SK-N-SH (cell line): ENCODE measurements around the gene USP34.

ENCODE experiments used
- GATA2 ChIP-seq: sonication (generic); formaldehyde crosslinking; IDR thresholded peaks from 2 replicates; pipeline ENCODE4 v1.5.0; 2020; ENCODE audit warnings: mild to moderate bottlenecking, missing genetic modification reagents
- POLR2AphosphoS5 ChIP-seq: IDR thresholded peaks from 2 replicates; pipeline ENCODE4 v1.6.1; 2012; ENCODE audit warnings: low read depth, low read length
- RXRA ChIP-seq: IDR thresholded peaks from 2 replicates; pipeline ENCODE4 v1.4.0; 2012; ENCODE audit warnings: low read depth, mild to moderate bottlenecking, borderline replicate concordance
- TF ChIP-seq, protein P1 (sequence below): fragments of 200-600 bp; sonication (generic); IDR thresholded peaks from 2 replicates; pipeline ENCODE4 v1.6.1; 2017; ENCODE audit warnings: antibody characterized with exemption, mild to moderate bottlenecking, moderate library complexity
- TF ChIP-seq, protein P2 (sequence below): IDR thresholded peaks from 2 replicates; pipeline ENCODE4; 2012

DNA sequence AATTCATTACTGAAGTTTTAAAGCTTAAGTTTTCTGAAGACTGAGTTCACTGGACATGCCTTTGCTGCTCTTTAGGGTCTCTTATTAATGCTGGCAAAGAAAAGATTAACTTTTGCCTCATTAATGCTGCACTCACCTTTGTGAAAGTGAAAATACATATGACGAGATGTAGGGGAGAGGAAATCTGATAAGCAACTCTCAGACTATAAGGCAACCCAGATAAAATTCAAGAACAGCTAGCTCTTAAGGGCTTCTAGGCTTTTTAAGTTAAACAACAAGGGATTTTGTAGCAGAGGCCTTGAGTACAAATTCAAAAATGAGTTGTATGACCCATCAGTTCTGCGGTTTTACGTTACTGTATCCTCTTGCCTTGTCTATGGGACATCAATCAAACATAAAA, 143.7 kb downstream of the USP34 start:
- TF ChIP-seq, protein P1, sequence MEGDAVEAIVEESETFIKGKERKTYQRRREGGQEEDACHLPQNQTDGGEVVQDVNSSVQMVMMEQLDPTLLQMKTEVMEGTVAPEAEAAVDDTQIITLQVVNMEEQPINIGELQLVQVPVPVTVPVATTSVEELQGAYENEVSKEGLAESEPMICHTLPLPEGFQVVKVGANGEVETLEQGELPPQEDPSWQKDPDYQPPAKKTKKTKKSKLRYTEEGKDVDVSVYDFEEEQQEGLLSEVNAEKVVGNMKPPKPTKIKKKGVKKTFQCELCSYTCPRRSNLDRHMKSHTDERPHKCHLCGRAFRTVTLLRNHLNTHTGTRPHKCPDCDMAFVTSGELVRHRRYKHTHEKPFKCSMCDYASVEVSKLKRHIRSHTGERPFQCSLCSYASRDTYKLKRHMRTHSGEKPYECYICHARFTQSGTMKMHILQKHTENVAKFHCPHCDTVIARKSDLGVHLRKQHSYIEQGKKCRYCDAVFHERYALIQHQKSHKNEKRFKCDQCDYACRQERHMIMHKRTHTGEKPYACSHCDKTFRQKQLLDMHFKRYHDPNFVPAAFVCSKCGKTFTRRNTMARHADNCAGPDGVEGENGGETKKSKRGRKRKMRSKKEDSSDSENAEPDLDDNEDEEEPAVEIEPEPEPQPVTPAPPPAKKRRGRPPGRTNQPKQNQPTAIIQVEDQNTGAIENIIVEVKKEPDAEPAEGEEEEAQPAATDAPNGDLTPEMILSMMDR, result no peak
- no peak for TF ChIP-seq RXRA
- TF ChIP-seq POLR2AphosphoS5, result no peak
- no peak for TF ChIP-seq GATA2 (CRISPR knock-in tag)
- TF ChIP-seq, protein P2, sequence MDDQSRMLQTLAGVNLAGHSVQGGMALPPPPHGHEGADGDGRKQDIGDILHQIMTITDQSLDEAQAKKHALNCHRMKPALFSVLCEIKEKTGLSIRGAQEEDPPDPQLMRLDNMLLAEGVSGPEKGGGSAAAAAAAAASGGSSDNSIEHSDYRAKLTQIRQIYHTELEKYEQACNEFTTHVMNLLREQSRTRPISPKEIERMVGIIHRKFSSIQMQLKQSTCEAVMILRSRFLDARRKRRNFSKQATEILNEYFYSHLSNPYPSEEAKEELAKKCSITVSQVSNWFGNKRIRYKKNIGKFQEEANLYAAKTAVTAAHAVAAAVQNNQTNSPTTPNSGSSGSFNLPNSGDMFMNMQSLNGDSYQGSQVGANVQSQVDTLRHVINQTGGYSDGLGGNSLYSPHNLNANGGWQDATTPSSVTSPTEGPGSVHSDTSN, result no peak
